Sciatic nerve (tissue), 2 donors: ENCODE data around the gene FUCA1. TPM values are rescaled to one million over a fixed set of nuclear protein-coding genes. Genes with fewer than 3 reads are reported as not detected.
A peak's percentile ranks its signal among the peaks of the same experiment; 100 is the strongest.
"Not testable (repeated sequence)": the region's sequence is repeated elsewhere in the genome, so short reads cannot be mapped to it uniquely, and the experiment has no call there.

ENCODE experiments used
- ATAC-seq: fragments of 200-7000 bp; cut with Tn5 transposase; one replicate; pipeline ENCODE4 v1.9.1; 2020; ENCODE audit warnings: mild to moderate bottlenecking, moderate library complexity
- DNase-seq: peaks from one replicate; pipeline ENCODE4 v3.0.0-alpha.2; 2020; ENCODE audit warnings: low spot score
- intact Hi-C: fragments of 100-400 bp; cut with DNase I; formaldehyde crosslinking; loops from one replicate; pipeline ENCODE4 v1.14.2; 2022
- total RNA-seq: library from RNA; stranded (reverse); fragmentation: NEBNext Ultra II Directional; extraction: Animal tissue kit (Norgen Biotek cat#: 25700); gene quantifications from one replicate; pipeline ENCODE4 v1.2.1, GENCODE V29; 2021
- donor health status: DM: no; HTN: no; CAD: no.
- donor health status: DM: no; HTN: no; CAD: no.

FUCA1 gene
- total RNA-seq, 1 donor from 2014 or later = 22.3 TPM

GRCh38 chr1:23899070-23899469, 31.0 kb upstream of the FUCA1 start:
- DNase-seq (no peak), ATAC-seq (no peak)
- intact Hi-C loops = no loop called here

GRCh38 chr1:23897083-23897482, 29.0 kb upstream of the FUCA1 start:
- intact Hi-C loops = no loop called here
- ATAC-seq (no peak), DNase-seq (no peak)

- intact Hi-C loops = no loop called here
- ATAC-seq (no peak), DNase-seq (no peak)
Observed at GRCh38 chr1:23896491-23896890, 28.4 kb upstream of the FUCA1 start.

- ATAC-seq = no peak
- DNase-seq = no peak
- intact Hi-C loops = no loop called here
Observed at GRCh38 chr1:23895993-23896392, 27.9 kb upstream of the FUCA1 start.

- peak; percentile 34 for ATAC-seq
- DNase-seq = no peak
- intact Hi-C loops = no loop called here
Observed at GRCh38 chr1:23895082-23895481, 27.0 kb upstream of the FUCA1 start.

- DNase-seq (no peak), ATAC-seq (no peak)
Observed at GRCh38 chr1:23889074-23889473, 21.0 kb upstream of the FUCA1 start.

GRCh38 chr1:23885222-23885621, 17.1 kb upstream of the FUCA1 start:
- DNase-seq = no peak
- intact Hi-C loops = no loop called here
- ATAC-seq = no peak

More at GRCh38 chr1:23889074-23889473, 21.0 kb upstream of the FUCA1 start:
- intact Hi-C loops = no loop called here

- ATAC-seq (no peak), DNase-seq (no peak)
- intact Hi-C loops = no loop called here
Observed at GRCh38 chr1:23882746-23883145, 14.7 kb upstream of the FUCA1 start.

GRCh38 chr1:23879809-23880208, 11.7 kb upstream of the FUCA1 start:
- ATAC-seq (no peak), DNase-seq (no peak)
- intact Hi-C loops = no loop called here

GRCh38 chr1:23878668-23879067, 10.6 kb upstream of the FUCA1 start:
- ATAC-seq = no peak
- DNase-seq = no peak
- intact Hi-C loops = no loop called here

GRCh38 chr1:23875382-23875781, 7.3 kb upstream of the FUCA1 start:
- DNase-seq (no peak), ATAC-seq (no peak)
- intact Hi-C loops = no loop called here

GRCh38 chr1:23872421-23872820, 4.3 kb upstream of the FUCA1 start:
- no peak for ATAC-seq
- intact Hi-C loops = no loop called here
- DNase-seq = no peak

GRCh38 chr1:23869051-23869450, 961 bp upstream of the FUCA1 start:
- ATAC-seq (peak; percentile 5), DNase-seq (no peak)
- intact Hi-C loops = no loop called here

- intact Hi-C loops = no loop called here
- ATAC-seq (peak; percentile 59), DNase-seq (peak; percentile 58)
Observed at GRCh38 chr1:23868557-23869016, 497 bp upstream of the FUCA1 start.

GRCh38 chr1:23867542-23867894, 572 bp downstream of the FUCA1 start:
- ATAC-seq = no peak
- intact Hi-C loops = no loop called here

GRCh38 chr1:23865543-23865930, 2.6 kb downstream of the FUCA1 start:
- DNase-seq (no peak), ATAC-seq (no peak)
- intact Hi-C loops = no loop called here

More at GRCh38 chr1:23867542-23867894, 572 bp downstream of the FUCA1 start:
- DNase-seq = no peak

GRCh38 chr1:23864801-23865542, 3.1 kb downstream of the FUCA1 start:
- DNase-seq = no peak
- intact Hi-C loops = no loop called here
- no peak for ATAC-seq

GRCh38 chr1:23862640-23863039, 5.5 kb downstream of the FUCA1 start:
- DNase-seq (no peak), ATAC-seq (no peak)
- intact Hi-C loops = no loop called here

- intact Hi-C loops = no loop called here
- DNase-seq = no peak
- no peak for ATAC-seq
Observed at GRCh38 chr1:23854568-23854967, 13.5 kb downstream of the FUCA1 start.

GRCh38 chr1:23853124-23853523, 15.0 kb downstream of the FUCA1 start:
- DNase-seq, intact Hi-C loops, ATAC-seq: not testable (repeated sequence)

- intact Hi-C loops, ATAC-seq, DNase-seq: not testable (repeated sequence)
Observed at GRCh38 chr1:23851406-23851805, 16.7 kb downstream of the FUCA1 start.
